A549 (cell line): ENCODE measurements around the gene RASA2.

ENCODE experiments used
- BCL3 ChIP-seq: fragments of >200 bp; sonication (Bioruptor Twin); formaldehyde crosslinking; IDR thresholded peaks from 3 replicates; pipeline ENCODE4 v1.6.1; 2016
- CBX2 ChIP-seq: fragments of 200-600 bp; sonication (generic); IDR thresholded peaks from 2 replicates; pipeline ENCODE4 v1.6.1; 2016; ENCODE audit warnings: low read depth, mild to moderate bottlenecking, borderline replicate concordance
- CBX8 ChIP-seq: fragments of 200-600 bp; sonication (generic); IDR thresholded peaks from 2 replicates; pipeline ENCODE4 v1.6.1; 2016
- CEBPB ChIP-seq, 2 experiments: fragments of >200 bp in 1 of 2; sonication (Bioruptor Twin) in 1 of 2; formaldehyde crosslinking in 1 of 2; IDR thresholded peaks; 2 replicates each; pipeline ENCODE4 v1.6.1; 2012 to 2016
- CTCF ChIP-seq: fragments of >200 bp; sonication (Bioruptor Twin); formaldehyde crosslinking; IDR thresholded peaks from 3 replicates; pipeline ENCODE4 v1.5.1; 2016
- HOXA7 ChIP-seq: fragments of 250-450 bp; sonication (Bioruptor Pico); IDR thresholded peaks from 2 replicates; pipeline ENCODE4 v1.5.0; 2020; ENCODE audit warnings: mild to moderate bottlenecking, moderate library complexity
- MAFK ChIP-seq: fragments of 450-650 bp; IDR thresholded peaks from 2 replicates; pipeline ENCODE4 v1.6.1; 2014; ENCODE audit not compliant: partially characterized antibody
- NPAS2 ChIP-seq: fragments of 250-450 bp; sonication (Bioruptor Pico); IDR thresholded peaks from 2 replicates; pipeline ENCODE4 v1.8.0; 2022; ENCODE audit warnings: mild to moderate bottlenecking, moderate library complexity, borderline replicate concordance
- POLR2A ChIP-seq: IDR thresholded peaks from 2 replicates; pipeline ENCODE4 v1.6.1; 2012; ENCODE audit warnings: mild to moderate bottlenecking, low read length
- POLR2AphosphoS2 ChIP-seq: conservative IDR thresholded peaks from 2 replicates; pipeline ENCODE4 v1.6.1; 2012; ENCODE audit warnings: low read length, improper control_type of control experiment, inconsistent platforms
- RAD21 ChIP-seq, 2 experiments: fragments of >200 bp in 1 of 2; sonication (Bioruptor Twin) in 1 of 2; formaldehyde crosslinking in 1 of 2; IDR thresholded peaks in 1 of 2; conservative IDR thresholded peaks in 1 of 2; 2 replicates in 1 of 2; 3 replicates in 1 of 2; pipeline ENCODE4 v1.6.1; 2012 to 2018; ENCODE audit warnings: inconsistent platforms in 1 of 2
- RARB ChIP-seq: fragments of 250-450 bp; sonication (Bioruptor Pico); IDR thresholded peaks from 2 replicates; pipeline ENCODE4 v1.8.0; 2021; ENCODE audit warnings: mild to moderate bottlenecking, moderate library complexity
- RCOR1 ChIP-seq: fragments of 150-350 bp; IDR thresholded peaks from 2 replicates; pipeline ENCODE4 v1.6.1; 2014; ENCODE audit warnings: antibody characterized with exemption, low read length, low read depth
- REST ChIP-seq: fragments of 200-600 bp; sonication (generic); IDR thresholded peaks from 2 replicates; pipeline ENCODE4 v1.6.1; 2016; ENCODE audit warnings: antibody characterized with exemption, mild to moderate bottlenecking, moderate library complexity

GRCh38 chr3:141530415-141530768, 43.6 kb downstream of the RASA2 start:
- TF ChIP-seq MAFK (no peak), POLR2A (no peak), RARB (CRISPR knock-in tag) (no peak), HOXA7 (CRISPR knock-in tag) (no peak), CTCF (no peak), BCL3 (no peak), RAD21 (conservative IDR thresholded peaks at IDR 0.05 in 1 of 2, IDR thresholded peaks at IDR 0.05 in 1 of 2) (no peak), POLR2AphosphoS2 (no peak), NPAS2 (no peak), RCOR1 (no peak), CEBPB (IDR thresholded peaks at IDR 0.05) (peak; percentile 20 to 41; a peak in 1 of 4 replicates), CBX2 (no peak), REST (no peak), CBX8 (no peak)
